NCI-H2227 (cell line): ENCODE results near the gene CLEC4F.

ENCODE experiments used
- DNase-seq: peaks from one replicate; lab custom pipeline; 2025; ENCODE audit not compliant: unreplicated experiment; lab: John Stamatoyannopoulos, UW

Gene CLEC4F

GRCh38 chr2:70789304-70790135 lies 30.9 kb downstream of the CLEC4F start:
- peak; percentile 78 for DNase-seq

- peak; percentile 43 for DNase-seq
Measured at GRCh38 chr2:70785137-70785911, 35.1 kb downstream of the CLEC4F start.

- no peak for DNase-seq
Measured at GRCh38 chr2:70784320-70784719, 36.1 kb downstream of the CLEC4F start.

GRCh38 chr2:70779911-70780545 lies 40.4 kb downstream of the CLEC4F start:
- DNase-seq, result no peak

- no peak for DNase-seq
Measured at GRCh38 chr2:70779491-70779890, 40.9 kb downstream of the CLEC4F start.

- no peak for DNase-seq
Measured at GRCh38 chr2:70778676-70779075, 41.7 kb downstream of the CLEC4F start.

GRCh38 chr2:70777450-70777849 lies 42.9 kb downstream of the CLEC4F start:
- DNase-seq, result no peak

GRCh38 chr2:70776266-70776665 lies 44.1 kb downstream of the CLEC4F start:
- DNase-seq, result no peak

- no peak for DNase-seq
Measured at GRCh38 chr2:70775141-70775540, 45.3 kb downstream of the CLEC4F start.

GRCh38 chr2:70772486-70773155 lies 47.8 kb downstream of the CLEC4F start:
- no peak for DNase-seq

GRCh38 chr2:70771446-70771845 lies 49.0 kb downstream of the CLEC4F start:
- no peak for DNase-seq

- DNase-seq, result no peak
Measured at GRCh38 chr2:70769450-70769849, 50.9 kb downstream of the CLEC4F start.

GRCh38 chr2:70768590-70769085 lies 51.8 kb downstream of the CLEC4F start:
- no peak for DNase-seq

- DNase-seq, result peak; percentile 87
Measured at GRCh38 chr2:70767699-70768589, 52.5 kb downstream of the CLEC4F start, which contains the start of gene ADD2. Gene ADD2, minus strand, starts transcription at chr2:70768200. Its CDS starts 61,792 bp downstream, at chr2:70706408.

GRCh38 chr2:70767079-70767698 lies 53.2 kb downstream of the CLEC4F start:
- peak; percentile 85 for DNase-seq

GRCh38 chr2:70766357-70767078 lies 53.9 kb downstream of the CLEC4F start:
- DNase-seq, result no peak

- DNase-seq, result no peak
Measured at GRCh38 chr2:70765507-70765906, 54.9 kb downstream of the CLEC4F start.

- no peak for DNase-seq
Measured at GRCh38 chr2:70759446-70759845, 61.0 kb downstream of the CLEC4F start.
